Endothelial cell of umbilical vein (primary cell): Measurements from ENCODE around the gene HIVEP3. TPM values are rescaled to one million over a fixed set of nuclear protein-coding genes. Genes with fewer than 3 reads are reported as not detected.

ENCODE experiments used
- BruUV-seq: library from RNA; stranded (reverse); fragments of 400-500 nt; replicated peaks from 2 replicates; lab custom pipeline; 2021; lab: Mats Ljungman, UMichigan
- CTCF ChIA-PET: fragments of 300-600, 350-600 bp; sonication (Branson Sonifier 250); formaldehyde crosslinking; loops from one replicate; lab custom pipeline; 2021; ENCODE audit warnings: antibody characterized with exemption, inconsistent platforms; lab: Charles Lee
- POLR2A ChIA-PET: fragments of 300-600, 350-600 bp; sonication (Branson Sonifier 250); formaldehyde crosslinking; loops from one replicate; lab custom pipeline; 2021; ENCODE audit warnings: antibody characterized with exemption, inconsistent platforms; lab: Charles Lee
- DNase-seq: peaks from one replicate; pipeline ENCODE4 v3.0.0-alpha.2; 2011; ENCODE audit warnings: low read depth, low spot score
- FAIRE-seq: peaks from 2 replicates; lab custom pipeline; 2011; peaks lifted over from hg19 to GRCh38; lab: Jason Lieb, UNC
- H2AFZ ChIP-seq: 2 replicates; pipeline ENCODE4 v1.6.0; 2012; ENCODE audit warnings: low read depth, low read length, control low read depth, inconsistent platforms
- H3K27ac ChIP-seq: 2 replicates; pipeline ENCODE4 v1.5.1; 2011; ENCODE audit warnings: low read depth, mild to moderate bottlenecking, control low read depth, low read length, moderate library complexity; ENCODE audit not compliant: insufficient read depth
- H3K27me3 ChIP-seq, 2 experiments: 2 replicates each; pipeline versions ENCODE4 v1.6.0 to v1.6.1; 2011; ENCODE audit warnings: low read length in 2 of 2, mixed read lengths in 1 of 2; ENCODE audit not compliant: control insufficient read depth in 2 of 2, insufficient read depth in 2 of 2
- H3K36me3 ChIP-seq, 2 experiments: 2 replicates in 1 of 2; 3 replicates in 1 of 2; pipeline ENCODE4 v1.5.1; 2011; ENCODE audit warnings: low read length in 2 of 2, mild to moderate bottlenecking in 1 of 2, moderate library complexity in 1 of 2; ENCODE audit not compliant: control insufficient read depth in 2 of 2, insufficient read depth in 2 of 2; ENCODE audit errors: extremely low read depth in 1 of 2
- H3K4me1 ChIP-seq: 3 replicates; pipeline ENCODE4 v1.5.1; 2011; ENCODE audit warnings: mild to moderate bottlenecking, low read length; ENCODE audit not compliant: control insufficient read depth, insufficient read depth; ENCODE audit errors: extremely low read depth
- H3K4me2 ChIP-seq: 2 replicates; pipeline ENCODE4 v1.6.1; 2011; ENCODE audit warnings: low read length, control low read depth, mixed read lengths; ENCODE audit not compliant: insufficient read depth
- H3K4me3 ChIP-seq, 3 experiments: fragments of 200-600 bp in 1 of 3; sonication (generic), shearing (Covaris generic) in 1 of 3; replicated peaks in 1 of 3; 2 replicates each; pipeline ENCODE4 v1.5.1; 2011 to 2016; ENCODE audit warnings: control low read depth in 3 of 3, low read length in 3 of 3, mild to moderate bottlenecking in 2 of 3, inconsistent platforms in 1 of 3, low read depth in 1 of 3, moderate library complexity in 1 of 3; ENCODE audit not compliant: insufficient read depth in 1 of 3
- H3K79me2 ChIP-seq: 2 replicates; pipeline ENCODE4 v1.6.0; 2012; ENCODE audit warnings: low read length, inconsistent platforms; ENCODE audit not compliant: control insufficient read depth, insufficient read depth
- H3K9ac ChIP-seq: replicated peaks from 2 replicates; pipeline ENCODE3; 2011; ENCODE audit warnings: low read length, control low read depth; ENCODE audit not compliant: insufficient read depth; ENCODE audit errors: extremely low read depth
- H3K9me1 ChIP-seq: replicated peaks from 3 replicates; pipeline ENCODE4 v1.6.0; 2011; ENCODE audit warnings: mild to moderate bottlenecking, low read length; ENCODE audit not compliant: control insufficient read depth, insufficient read depth; ENCODE audit errors: extremely low read depth
- H3K9me3 ChIP-seq: replicated peaks from 2 replicates; pipeline ENCODE4 v1.5.1; 2012; ENCODE audit warnings: low read length, inconsistent platforms; ENCODE audit not compliant: control insufficient read depth, insufficient read depth
- H4K20me1 ChIP-seq: replicated peaks from 2 replicates; pipeline ENCODE3; 2011; ENCODE audit warnings: mild to moderate bottlenecking, low read length; ENCODE audit not compliant: control insufficient read depth, insufficient read depth; ENCODE audit errors: extremely low read depth
- CTCF ChIP-seq, 2 donors: IDR thresholded peaks; 1 replicate in 1 of 2; 2 replicates in 1 of 2; pipeline ENCODE4 v1.5.1; 2011; ENCODE audit warnings: low read length in 2 of 2, mild to moderate bottlenecking in 2 of 2, moderate library complexity in 2 of 2, control low read depth in 1 of 2, inconsistent platforms in 1 of 2, low read depth in 1 of 2; ENCODE audit not compliant: insufficient read depth in 1 of 2; ENCODE audit errors: extremely low read depth in 1 of 2
- EZH2 ChIP-seq: IDR thresholded peaks from 2 replicates; pipeline ENCODE4 v1.6.1; 2012; ENCODE audit warnings: borderline replicate concordance, low read depth, mild to moderate bottlenecking, moderate library complexity, low read length, inconsistent platforms; ENCODE audit not compliant: severe bottlenecking
- FOS ChIP-seq: IDR thresholded peaks from 2 replicates; pipeline ENCODE4 v1.6.1; 2011; ENCODE audit warnings: mild to moderate bottlenecking, low read length, moderate library complexity, borderline replicate concordance; ENCODE audit not compliant: insufficient read depth
- GATA2 ChIP-seq: IDR thresholded peaks from 2 replicates; pipeline ENCODE4 v1.7.0; 2011; ENCODE audit warnings: low read depth, mild to moderate bottlenecking, moderate library complexity, mixed read lengths, low read length; ENCODE audit not compliant: insufficient read length, insufficient read depth
- JUN ChIP-seq: IDR thresholded peaks from 2 replicates; pipeline ENCODE4 v1.6.1; 2011; ENCODE audit warnings: borderline replicate concordance, low read depth; ENCODE audit not compliant: insufficient read length, insufficient read depth
- MAX ChIP-seq: IDR thresholded peaks from 2 replicates; pipeline ENCODE4 v1.6.1; 2011; ENCODE audit not compliant: insufficient read depth, insufficient read length
- MYC ChIP-seq: IDR thresholded peaks from one replicate; pipeline ENCODE4 v1.6.1; 2011; ENCODE audit warnings: mild to moderate bottlenecking, low read depth, low read length
- POLR2A ChIP-seq: IDR thresholded peaks from 2 replicates; pipeline ENCODE4 v1.6.1; 2012; ENCODE audit warnings: low read depth, mild to moderate bottlenecking, control low read depth, low read length
- POLR2AphosphoS5 ChIP-seq: IDR thresholded peaks from 2 replicates; pipeline ENCODE4 v1.6.1; 2012; ENCODE audit warnings: low read depth, mild to moderate bottlenecking, control low read depth, low read length, moderate library complexity; ENCODE audit not compliant: insufficient read depth
- dilution Hi-C: fragments of 300-500 bp; cut with MboI; formaldehyde crosslinking; loops from one replicate; pipeline ENCODE4 v1.15.0; 2019; ENCODE audit warnings: low sequenced_read_pairs; ENCODE audit not compliant: extremely low pct_ligation_motif_present
- intact Hi-C: fragments of 100-400 bp; cut with micrococcal nuclease; formaldehyde crosslinking; loops from one replicate; pipeline ENCODE4 v1.10.0; 2022
- polyA plus RNA-seq, 4 experiments: library from polyadenylated mRNA; depleted of rRNA in 3 of 4; stranded (reverse) in 3 of 4; unstranded in 1 of 4; fragments of >200 nt; gene quantifications; 2 replicates each; pipeline versions ENCODE4 v1.2.1 to v1.2.3, GENCODE V29; 2011 to 2012; ENCODE audit warnings: missing spikeins in 1 of 4
- total RNA-seq: library from RNA; stranded (reverse); gene quantifications from 2 replicates; pipeline ENCODE4 v1.2.3, GENCODE V29; 2021

The HIVEP3 gene
- total and polyA plus RNA-seq, 2 donors (not counting 3 experiments of a cell fraction or from before 2014, with no cell fraction given) = 3.4 to 4.0 TPM

- no peak for DNase-seq
- no peaks in the 10 kb centered on the region for H3K9me3 ChIP-seq
- H3K9me1 ChIP-seq = no peaks in the 10 kb centered on the region
- H3K27me3 ChIP-seq = no peaks in the 10 kb centered on the region
- H3K79me2 ChIP-seq = no peaks in the 10 kb centered on the region
- intact Hi-C loops (no loop called here), dilution Hi-C loops (no loop called here)
- no peak overlapping the region for H3K4me2 ChIP-seq
- H3K27ac ChIP-seq = no peak overlapping the region
- no TSS peak for BruUV-seq
- TF ChIP-seq JUN = no peak
- TF ChIP-seq GATA2 = no peak
- no peak for TF ChIP-seq EZH2
- no peak overlapping the region for H3K4me3 ChIP-seq
- FAIRE-seq = no peak
- H3K36me3 ChIP-seq = no peaks in the 10 kb centered on the region
- ChIA-PET CTCF (interaction anchor here (0.9 kb wide), 1 partner anchor 8 kb away, joined by 3 read pairs; no protein-coding TSS in a partner anchor), POLR2A (no interaction called here)
- H3K4me1 ChIP-seq = no peaks in the 10 kb centered on the region
- H3K9ac ChIP-seq = no peak overlapping the region
- H4K20me1 ChIP-seq = no peaks in the 10 kb centered on the region
- H2AFZ ChIP-seq = no peak overlapping the region
Measured at GRCh38 chr1:41884256-41885230, 34.2 kb downstream of the HIVEP3 start.

GRCh38 chr1:41883507-41883906 is 35.2 kb downstream of the HIVEP3 start:
- no peak overlapping the region for H3K4me3 ChIP-seq
- CTCF ChIA-PET = no interaction called here
- no peak overlapping the region for H2AFZ ChIP-seq
- POLR2A ChIA-PET = no interaction called here
- DNase-seq (no peak), FAIRE-seq (no peak)
- H3K4me2 ChIP-seq = no peak overlapping the region
- no peaks in the 10 kb centered on the region for H3K79me2 ChIP-seq
- intact Hi-C loops (no loop called here), dilution Hi-C loops (no loop called here)
- H4K20me1 ChIP-seq = no peaks in the 10 kb centered on the region
- no peaks in the 10 kb centered on the region for H3K9me3 ChIP-seq
- H3K27ac ChIP-seq = no peak overlapping the region
- H3K27me3 ChIP-seq = no peaks in the 10 kb centered on the region
- no peak overlapping the region for H3K9ac ChIP-seq
- no peaks in the 10 kb centered on the region for H3K4me1 ChIP-seq
- no TSS peak for BruUV-seq
- no peaks in the 10 kb centered on the region for H3K9me1 ChIP-seq
- TF ChIP-seq GATA2 = no peak
- no peak for TF ChIP-seq JUN
- no peak for TF ChIP-seq POLR2A
- no peak for TF ChIP-seq CTCF (IDR thresholded peaks at IDR 0.05; ENCODE audit: extremely low read depth in 1 of 2, insufficient read depth in 1 of 2, low read depth in 1 of 2, low read length in 2 of 2)
- no peak for TF ChIP-seq POLR2AphosphoS5
- TF ChIP-seq EZH2 = no peak
- TF ChIP-seq FOS = no peak
- no peak for TF ChIP-seq MAX
- no peak for TF ChIP-seq MYC
- no peaks in the 10 kb centered on the region for H3K36me3 ChIP-seq
